Pons (tissue), 1 donor: Measurements from ENCODE around the gene MYO7B.
A peak's percentile ranks its signal among the peaks of the same experiment; 100 is the strongest.

ENCODE experiments used
- DNase-seq: peaks from one replicate; pipeline ENCODE4 v3.0.0-alpha.2; 2016; ENCODE audit warnings: low spot score

The MYO7B gene

DNA sequence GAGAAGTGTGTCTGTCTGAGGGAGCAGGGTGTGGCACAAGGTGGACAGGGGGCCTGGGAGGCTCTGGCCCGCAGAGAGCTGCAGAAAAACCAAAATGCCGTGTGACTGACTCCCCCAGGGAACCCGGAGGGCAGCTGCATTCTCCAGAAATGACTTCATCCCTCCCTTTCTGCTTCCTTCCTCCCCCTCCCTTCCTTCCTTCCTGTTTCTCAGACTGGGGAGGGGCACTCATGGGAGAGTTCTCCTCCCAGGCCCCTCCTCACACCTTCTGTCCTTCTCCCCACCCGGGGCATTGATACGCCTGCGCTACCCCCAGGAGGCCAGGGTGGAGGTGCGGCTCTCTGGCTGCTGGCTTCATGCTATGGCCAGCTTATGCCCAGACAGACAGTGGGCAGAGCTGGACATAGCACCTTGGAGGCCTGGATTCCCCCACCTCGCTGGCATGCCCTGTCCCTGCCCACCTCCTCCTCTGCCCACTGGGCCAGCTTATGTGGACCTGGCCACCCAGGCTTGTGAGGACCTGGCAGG is 102.3 kb downstream of the MYO7B start:
- no peak for DNase-seq

DNA sequence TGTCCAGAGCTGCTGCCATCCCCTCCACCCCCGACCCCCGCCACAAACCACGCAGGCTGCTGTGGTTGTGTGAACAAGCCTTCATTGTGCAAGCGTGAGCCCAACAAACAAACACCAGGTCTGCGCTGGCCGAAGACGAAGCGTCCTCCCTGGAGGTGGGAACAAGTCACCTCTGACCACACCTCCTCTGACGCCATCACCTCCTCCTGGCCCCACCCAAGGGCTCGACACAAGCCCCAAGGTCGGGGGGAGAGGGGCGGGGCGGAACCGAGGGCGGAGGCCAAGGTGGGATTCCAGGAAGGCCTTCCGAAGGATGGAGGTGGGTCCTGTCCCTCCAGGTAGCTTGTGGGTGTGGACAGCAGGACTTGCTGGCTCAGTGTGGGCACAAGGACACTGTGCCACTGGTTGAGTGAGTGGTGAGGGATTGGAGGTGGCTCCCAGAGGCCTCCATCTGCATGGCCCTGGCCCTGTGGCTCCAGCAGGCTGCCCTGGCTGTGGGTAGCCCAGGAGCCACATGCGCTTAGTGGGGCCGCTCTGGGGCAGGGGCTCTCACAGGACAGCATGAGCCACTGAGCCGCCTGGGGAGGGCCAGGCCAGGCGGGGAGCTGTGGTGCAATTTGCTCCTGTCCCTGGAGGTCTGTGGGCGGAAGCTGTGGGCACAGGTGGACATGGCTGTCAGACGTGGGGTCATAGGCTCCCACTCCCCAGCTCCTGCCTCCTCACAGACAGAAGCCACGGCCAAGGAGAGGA is 103.1 kb downstream of the MYO7B start:
- no peak for DNase-seq

DNA sequence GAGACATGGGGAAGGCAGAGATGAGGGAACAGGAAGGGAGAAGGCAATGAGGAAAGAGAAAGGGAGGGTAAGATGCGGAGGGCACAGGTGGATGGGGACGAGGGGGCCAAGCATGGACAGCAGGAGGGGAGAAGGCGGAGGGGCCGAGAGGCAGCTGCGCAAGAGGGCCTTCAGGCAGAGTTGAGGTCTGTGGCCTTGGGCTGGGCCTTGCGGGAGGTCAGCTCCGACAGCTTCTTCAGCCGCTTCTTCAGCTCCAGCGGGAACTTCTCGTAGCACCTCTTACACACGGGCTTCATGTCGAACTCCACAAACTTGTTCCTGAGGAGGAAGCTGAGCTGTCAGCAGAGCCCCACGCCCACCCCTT is 103.6 kb downstream of the MYO7B start:
- DNase-seq: no peak

DNA sequence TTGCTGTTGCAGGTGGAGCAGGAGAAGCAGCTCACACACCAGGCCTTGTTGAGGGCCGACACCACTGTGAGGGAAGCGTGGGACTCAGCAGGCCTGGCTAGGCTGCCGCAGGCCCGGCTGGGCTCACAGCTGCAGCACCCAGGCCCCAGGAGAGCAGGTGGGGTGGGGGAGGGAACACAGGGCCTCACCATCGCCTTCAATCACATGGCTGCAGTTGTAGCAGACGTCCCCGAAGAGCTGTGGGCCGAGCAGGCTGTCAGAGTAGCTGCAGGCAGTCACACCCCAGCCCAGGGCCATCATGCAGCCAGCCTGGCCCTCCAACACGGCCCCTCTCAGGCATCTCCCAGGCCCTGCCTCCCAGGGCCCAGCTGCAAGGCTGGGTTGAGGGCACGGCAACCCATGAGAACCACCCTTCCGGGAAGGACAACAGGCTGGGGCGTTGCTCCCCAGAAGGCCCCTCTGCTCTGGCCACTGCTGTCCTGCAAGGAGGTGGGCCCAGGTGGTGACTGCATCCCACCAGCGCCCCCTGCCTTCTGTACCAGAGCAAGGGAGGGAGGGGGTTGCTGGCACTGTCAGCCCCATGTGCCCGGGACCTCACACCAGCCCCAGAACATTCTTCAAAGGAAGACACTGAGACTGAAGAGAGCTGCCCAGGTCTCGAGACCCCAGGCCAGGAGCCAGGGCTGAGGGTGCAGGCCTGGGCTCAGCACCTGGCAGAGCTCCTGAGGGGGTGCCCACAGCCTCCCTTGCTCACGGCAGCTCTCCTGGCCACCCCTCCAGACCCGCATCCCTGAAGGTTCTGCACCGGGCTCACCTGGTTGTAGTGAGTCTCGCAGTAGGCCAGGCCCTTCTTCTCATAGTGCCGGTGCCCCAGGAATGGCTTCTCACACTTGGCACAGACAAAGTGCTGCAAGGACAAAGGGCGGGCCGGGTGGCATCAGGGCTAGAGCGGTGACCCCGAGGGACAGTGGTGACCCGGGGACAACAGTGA is 104.9 kb downstream of the MYO7B start:
- no peak for DNase-seq

DNA sequence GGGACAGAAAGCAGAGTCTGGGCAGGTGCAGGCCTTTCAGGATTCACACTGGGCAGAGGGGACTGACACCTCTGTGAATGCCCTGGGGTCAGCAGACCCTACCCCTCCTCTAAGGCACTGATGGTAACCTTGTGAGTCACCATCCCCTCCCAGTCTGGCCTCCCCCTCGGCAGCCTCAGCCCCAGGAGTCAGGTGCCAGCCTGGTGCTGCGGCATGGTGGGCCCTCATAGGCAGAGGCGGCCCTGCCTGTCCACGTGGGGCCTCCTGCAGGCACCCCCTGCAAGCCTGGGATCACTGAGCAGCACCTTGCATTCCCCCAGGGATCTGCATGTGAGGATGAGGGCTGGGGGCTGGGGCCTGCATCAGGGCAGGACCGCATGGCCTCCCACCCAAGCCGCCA is 105.7 kb downstream of the MYO7B start:
- no peak for DNase-seq

DNA sequence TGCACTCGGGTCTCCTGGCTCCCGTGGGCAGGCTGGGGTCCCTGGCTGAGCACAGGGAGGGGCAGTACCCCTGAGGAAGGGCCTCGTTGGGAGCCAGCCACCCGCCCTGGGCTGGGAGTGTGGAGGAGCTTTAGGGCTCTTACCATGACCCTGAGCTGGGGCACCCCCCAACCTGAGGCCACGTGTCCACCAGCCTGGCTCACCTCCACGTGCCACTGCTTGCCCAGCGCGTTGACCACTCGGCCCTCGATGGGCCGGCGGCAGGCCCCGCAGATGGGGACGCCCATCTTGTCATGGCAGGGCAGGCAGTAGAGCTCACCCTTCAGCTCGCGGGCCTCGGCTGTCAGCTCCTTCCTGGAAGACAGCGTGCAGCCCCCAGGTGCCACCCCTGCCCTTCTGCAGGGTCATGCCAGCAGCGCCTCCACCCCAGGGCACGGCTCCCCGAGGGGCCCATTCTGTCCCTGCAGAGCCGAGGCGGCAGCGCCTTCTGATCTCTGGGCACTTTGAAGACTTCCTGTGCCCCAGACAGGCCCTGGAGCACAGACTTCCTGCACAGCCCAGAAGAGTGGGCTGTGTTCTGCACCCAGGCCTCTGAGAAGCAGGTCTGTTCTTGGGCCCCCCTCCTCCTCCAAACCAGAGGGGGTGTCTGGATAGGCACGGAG is 106.5 kb downstream of the MYO7B start:
- no peak for DNase-seq

DNA sequence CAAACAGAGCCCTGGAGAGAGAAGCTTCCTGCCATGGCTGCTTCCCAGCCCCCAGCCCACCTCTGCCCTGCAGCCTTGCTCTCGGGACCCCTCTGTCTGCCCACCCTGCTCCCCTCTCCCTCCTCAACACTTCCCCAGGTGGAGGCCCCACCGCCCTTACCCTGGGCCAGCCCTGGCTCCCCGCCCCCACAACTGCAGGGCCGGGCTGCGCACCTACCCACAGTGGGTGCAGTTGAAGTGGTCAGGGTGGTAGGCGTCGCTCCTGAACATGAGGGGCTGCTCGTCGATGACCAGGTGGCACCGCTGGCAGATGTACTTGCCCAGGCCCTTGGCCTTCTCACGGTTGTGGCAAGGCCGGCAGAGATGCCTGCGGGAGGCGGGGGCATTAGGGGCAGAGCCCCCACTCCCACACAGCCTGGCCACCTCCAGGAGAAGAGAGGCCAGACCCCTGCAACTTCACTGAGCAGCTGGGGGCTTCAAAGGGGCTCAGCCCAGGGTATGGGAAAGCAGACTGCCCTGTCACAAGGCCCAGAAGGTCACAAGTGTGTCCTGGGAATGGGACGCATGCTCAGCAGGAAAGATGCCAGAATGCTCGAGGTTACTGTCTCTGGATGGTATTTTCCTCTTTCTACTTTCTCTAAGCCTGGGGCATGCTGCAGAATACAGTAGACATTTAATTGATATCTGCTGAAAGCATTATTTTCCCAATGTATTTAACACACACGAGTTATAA is 107.4 kb downstream of the MYO7B start:
- DNase-seq: no peak

DNA sequence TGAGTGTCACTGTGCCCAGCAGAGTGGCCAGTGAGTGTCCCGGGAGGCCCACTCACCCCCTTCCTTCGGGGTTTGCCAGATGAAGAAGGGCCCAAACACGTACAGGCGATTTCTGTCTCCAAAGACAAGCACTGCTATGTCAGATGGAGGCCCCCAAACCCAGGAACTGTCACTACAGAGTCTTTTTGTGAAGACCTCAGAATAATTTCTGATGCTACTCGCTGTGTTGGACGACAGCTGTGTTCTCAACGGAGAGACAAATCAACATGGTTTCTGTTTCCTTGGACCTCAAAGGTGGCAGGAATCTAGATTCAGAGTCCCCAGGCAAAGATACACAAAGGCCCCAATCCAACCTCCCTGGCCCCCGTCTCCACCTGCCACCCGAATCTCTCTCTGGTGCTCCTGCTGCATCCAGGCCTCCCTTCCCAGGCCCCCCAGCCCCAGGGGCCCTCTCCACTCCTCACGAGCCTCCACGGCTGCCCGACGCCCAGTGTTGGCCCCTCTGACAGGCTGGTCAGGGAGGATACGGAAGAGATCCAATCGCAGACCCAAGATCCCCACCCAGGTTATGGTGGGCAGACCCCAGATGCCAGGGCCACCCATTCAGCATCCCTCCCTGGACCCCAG is 108.1 kb downstream of the MYO7B start:
- peak; percentile 40 for DNase-seq

DNA sequence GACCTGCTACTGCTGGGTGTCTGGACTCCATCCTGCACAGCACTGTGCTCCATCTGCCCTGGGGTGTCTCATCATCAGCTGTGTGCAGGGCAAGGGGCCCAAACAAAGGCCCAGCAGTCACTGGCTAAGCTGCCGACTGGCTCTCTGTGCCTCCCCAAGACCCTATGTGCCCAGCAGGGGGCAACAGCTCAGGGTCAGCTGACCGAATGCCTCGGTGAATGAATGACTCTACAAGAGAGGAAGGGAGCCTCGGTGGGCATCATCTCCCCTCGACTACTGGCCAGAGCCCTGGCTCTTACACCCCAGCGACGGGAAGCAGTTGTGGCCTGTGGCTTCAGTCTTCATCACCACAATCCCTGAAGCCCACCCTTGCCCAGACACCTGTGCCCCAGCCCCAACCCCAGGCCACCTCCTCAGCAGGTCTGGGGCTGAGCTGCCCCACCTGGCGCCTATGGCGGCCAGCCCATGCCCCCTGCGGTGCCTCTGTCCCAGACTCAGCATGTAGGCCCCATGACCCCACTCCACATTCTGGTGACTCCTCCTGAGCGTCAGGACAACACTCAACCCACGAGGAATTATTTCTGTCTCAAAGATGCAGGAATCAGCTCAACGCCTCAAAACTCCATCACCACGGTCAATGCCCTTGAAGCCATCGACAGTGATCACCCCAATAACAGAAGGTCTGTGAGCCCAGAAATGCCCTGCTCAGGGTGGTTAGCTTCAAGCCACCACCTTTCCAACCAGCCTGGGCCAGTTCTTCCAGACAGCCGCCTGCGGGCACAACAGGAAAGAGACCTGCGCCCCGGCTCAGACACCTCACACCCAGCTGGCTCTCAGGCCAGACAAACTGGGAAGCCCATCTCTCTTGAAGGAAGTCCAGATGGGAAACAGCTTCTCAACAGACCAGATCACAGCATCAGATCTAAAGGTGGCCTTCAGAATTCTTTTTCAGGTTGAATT is 108.9 kb downstream of the MYO7B start:
- no peak for DNase-seq

DNA sequence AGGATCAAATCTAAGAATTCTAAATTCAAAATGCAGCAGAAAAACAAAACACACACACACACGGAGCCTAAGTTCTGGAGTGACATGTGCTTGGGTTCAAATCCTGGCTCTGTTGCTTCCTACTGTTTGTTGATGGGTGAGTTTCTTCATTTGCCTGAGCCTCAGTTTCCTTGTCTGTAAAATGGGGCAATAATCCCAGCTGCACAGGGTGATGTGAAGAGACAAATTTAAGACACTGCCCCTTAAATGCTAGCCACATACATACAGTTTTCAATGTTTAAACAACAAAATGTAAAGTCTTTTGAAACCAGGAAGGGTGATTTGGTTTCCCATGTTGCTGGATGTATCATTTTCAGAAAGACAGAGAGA is 109.5 kb downstream of the MYO7B start:
- no peak for DNase-seq

DNA sequence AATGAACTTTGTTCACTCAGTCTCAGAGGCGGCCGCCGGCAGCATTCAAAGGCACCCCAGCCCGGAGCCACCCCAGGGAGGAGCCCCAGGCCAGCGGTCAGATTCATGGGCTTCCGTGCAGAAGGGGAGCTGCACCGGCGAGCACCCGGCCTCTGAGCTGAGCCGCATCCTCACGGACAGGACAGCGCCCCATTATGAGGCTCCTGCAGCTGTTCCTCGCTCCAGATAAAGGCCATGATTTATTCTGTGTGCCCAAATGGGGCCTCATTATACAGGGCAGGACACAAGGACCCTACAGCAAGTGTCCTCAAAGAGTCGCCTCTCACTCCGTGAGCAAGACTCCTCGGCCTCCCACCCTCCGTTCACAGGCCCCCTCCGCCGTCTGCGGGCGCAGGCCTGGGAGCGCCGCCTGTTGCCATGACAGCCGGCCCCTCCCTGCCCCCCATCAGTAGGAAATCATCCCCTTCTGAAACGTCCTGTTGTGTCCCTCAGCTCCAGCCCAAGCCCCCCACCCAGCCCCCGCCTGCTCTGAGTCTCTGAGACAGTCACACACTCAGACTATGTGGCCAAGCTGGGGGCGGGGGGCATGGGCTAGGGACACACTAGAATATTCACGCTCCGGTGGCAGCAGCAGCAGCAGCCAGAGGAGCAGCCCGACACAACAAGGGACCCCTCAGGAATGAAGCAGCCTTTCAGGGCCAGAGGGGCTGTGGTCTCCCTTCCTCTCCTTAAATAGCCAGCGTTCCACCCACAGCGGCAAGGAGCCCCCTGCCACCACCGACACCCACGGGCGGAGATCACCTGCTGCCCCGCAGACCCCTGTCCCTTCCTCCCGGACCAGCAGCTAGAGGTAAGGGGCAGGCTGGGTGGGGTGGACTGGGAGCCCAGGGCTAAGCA is 110.2 kb downstream of the MYO7B start, which contains the start of gene GPR17:
GPR17 (plus strand) TSS at position 759 of the 897 bp plus-strand sequence. CDS start 4,583 bp downstream, outside the sequence.
- peak; percentile 63 for DNase-seq

DNA sequence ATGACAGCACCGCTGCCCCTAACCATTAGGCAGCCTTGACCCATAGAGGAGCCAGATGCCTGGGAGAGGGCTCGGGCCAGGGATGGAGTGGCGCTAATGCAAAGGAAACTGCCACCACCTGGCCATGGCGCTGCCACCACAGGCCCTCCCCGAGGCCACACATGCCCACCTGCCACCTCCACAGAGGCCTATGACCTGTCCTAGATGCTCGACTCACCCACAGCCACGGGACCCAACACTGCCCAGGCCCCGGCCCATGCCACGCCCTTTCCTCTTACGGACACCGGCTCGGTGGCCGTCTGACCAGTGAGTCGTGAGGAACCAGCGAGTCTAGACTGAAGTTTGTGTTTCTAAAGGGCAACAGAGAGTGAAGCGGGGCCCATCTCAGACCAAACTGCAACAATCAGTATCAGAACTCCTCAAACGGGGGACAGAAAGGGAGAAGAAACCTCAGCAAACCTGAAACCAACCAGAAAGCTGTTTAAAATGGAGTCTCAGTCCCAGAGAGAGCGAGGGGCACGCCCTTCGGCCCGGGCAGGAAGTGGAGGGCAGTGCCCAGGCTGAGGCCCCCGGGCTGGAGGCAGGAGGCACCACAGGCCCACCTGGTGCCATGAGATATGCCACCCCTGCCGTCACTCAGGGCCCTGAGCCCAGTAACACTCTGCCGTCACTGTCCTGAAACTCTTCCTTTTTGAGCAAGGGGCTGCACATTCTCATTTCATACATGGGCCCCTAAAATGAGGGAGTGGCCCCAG is 111.2 kb downstream of the MYO7B start:
- DNase-seq: no peak

DNA sequence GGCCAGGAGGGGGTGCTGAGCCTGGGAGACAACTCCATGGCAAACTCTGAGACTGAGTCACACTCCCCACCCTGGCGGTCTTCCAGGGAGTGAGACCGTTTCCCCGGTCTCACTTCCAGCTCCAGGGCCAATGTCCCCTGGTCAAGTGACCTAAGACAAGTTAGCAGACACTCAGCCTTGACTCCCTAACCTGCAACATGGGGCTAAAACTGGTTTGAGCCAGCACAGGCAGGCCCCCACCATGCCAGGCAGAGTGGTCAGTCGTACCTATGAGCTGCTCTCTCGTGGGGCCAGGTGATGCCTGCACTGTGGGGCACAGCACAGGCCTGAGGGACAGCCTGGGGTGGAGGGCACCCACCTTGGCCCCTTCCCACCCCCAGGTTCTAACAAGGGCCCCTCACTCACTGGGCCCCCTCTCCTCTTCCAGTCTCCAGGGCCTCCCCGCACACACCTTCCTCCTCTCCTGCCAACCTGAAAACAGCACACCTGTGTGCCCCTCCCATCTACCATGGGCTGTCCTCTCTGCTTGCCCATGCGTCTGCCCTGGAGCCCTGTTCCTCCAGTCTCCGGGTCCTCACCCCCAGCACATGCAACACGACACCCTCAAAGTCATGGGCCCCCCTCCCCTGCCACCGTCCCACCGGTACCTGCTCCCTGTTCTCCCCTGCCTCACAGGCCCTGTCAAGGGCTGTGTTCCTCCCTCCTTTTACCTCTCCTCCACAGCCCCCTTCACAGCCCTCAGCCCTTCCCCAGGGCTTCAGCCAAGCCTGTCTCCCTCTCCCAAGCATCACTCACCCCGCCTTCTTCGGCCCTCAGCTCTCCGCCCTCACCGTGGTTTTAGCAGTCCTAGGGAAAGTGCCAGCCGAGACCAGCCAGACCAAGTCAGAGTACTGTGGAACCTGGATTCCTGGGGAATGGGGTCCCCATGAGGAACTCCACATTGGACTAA is 112.0 kb downstream of the MYO7B start:
- no peak for DNase-seq

DNA sequence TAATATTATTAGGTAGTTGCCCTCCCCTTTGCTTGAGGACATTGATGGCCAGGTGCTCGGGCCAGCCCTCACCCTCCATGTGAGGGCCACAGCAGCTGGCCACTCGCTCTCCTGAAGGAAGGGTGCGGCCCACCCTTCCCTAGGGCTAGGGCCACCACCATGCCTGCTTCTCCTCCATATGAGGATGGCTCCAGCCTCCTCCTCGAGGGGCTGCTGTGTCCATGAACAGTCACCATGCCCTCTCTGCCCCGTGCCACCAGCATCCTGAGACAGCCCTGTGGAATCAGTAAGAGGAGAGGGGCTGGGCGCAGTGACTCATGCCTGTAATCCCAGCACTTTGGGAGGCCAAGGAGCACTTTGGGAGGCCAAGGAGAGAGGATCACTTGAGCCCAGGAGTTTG is 112.8 kb downstream of the MYO7B start:
- DNase-seq: no peak

DNA sequence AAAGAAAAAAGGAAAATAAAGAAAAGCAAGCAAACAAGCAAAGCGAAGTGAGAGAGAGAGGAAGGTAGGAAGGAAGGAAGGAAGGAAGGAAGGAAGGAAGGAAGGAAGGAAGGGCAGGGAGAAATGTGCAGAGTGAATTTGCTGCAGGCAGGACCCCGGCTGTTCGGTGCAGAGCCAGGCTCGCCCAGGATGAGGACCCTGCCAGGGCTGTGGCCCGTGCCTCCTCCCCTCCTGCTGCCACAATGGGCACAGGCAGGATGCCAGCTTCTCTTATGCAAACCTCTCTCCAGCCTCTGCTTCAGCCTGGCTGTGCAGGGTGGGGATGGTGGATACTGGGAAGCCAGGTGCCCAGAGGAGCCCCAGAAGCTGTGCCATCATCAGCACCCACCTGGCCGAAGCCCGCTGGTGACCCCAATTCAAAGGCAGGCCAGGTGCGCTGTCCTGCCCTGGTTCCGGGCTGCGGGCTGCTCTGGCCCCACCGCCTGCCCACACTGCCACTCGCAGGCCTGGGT is 113.7 kb downstream of the MYO7B start:
- no peak for DNase-seq

DNA sequence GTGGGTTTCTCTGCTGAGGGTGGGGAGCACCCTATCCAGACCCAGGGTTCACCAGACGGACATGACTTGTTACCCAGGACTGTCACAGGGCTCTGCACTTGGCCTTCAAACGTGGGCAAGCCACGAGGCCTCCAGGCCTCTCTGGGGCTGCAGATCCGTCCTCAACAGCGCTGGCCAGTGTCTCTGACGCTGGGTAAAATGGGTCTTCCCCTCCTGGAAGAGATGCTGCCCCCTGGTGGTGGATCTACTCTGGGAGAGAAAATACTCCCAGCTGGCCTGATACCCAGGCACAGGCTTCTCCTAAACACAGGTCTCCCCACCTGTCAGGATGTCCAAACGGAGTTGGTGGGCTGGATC is 114.2 kb downstream of the MYO7B start:
- DNase-seq: peak; percentile 91
